HG02610 (cell line): Measurements from ENCODE around the gene RPL6.
A peak's percentile ranks its signal among the peaks of the same experiment; 100 is the strongest.
"Not testable (repeated sequence)": the region's sequence is repeated elsewhere in the genome, so short reads cannot be mapped to it uniquely, and the experiment has no call there.

Experiments used
- ATAC-seq: cut with Tn5 transposase; IDR thresholded peaks from one replicate; pipeline ENCODE4 v1.9.1; 2021; ENCODE audit warnings: mild to moderate bottlenecking, moderate library complexity; ENCODE audit not compliant: unreplicated experiment

The RPL6 gene

GRCh38 chr12:112409064-112409905, at the start of gene RPL6:
Gene RPL6, minus strand, starts transcription at chr12:112409605. Its CDS starts 949 bp downstream, at chr12:112408656.
- ATAC-seq, result peak; percentile 76

- ATAC-seq, result no peak
Measured at GRCh38 chr12:112458751-112459150, 49.3 kb upstream of the RPL6 start.

- ATAC-seq, result no peak
Measured at GRCh38 chr12:112458330-112458729, 48.9 kb upstream of the RPL6 start.

GRCh38 chr12:112457142-112457541, 47.7 kb upstream of the RPL6 start:
- ATAC-seq, result not testable (repeated sequence)

GRCh38 chr12:112456029-112456428, 46.6 kb upstream of the RPL6 start:
- ATAC-seq, result no peak

GRCh38 chr12:112450725-112451124, 41.3 kb upstream of the RPL6 start:
- ATAC-seq, result no peak

- not testable (repeated sequence) for ATAC-seq
Measured at GRCh38 chr12:112448165-112448564, 38.8 kb upstream of the RPL6 start.

- no peak for ATAC-seq
Measured at GRCh38 chr12:112447106-112447505, 37.7 kb upstream of the RPL6 start.

- no peak for ATAC-seq
Measured at GRCh38 chr12:112446008-112446725, 36.8 kb upstream of the RPL6 start.

- no peak for ATAC-seq
Measured at GRCh38 chr12:112443916-112444315, 34.5 kb upstream of the RPL6 start.

GRCh38 chr12:112440653-112441052, 31.2 kb upstream of the RPL6 start:
- not testable (repeated sequence) for ATAC-seq

GRCh38 chr12:112439769-112440168, 30.4 kb upstream of the RPL6 start:
- ATAC-seq, result no peak

- ATAC-seq, result not testable (repeated sequence)
Measured at GRCh38 chr12:112438645-112439044, 29.2 kb upstream of the RPL6 start.

GRCh38 chr12:112433551-112433950, 24.1 kb upstream of the RPL6 start:
- ATAC-seq, result no peak

- no peak for ATAC-seq
Measured at GRCh38 chr12:112431965-112432364, 22.6 kb upstream of the RPL6 start.

GRCh38 chr12:112430929-112431328, 21.5 kb upstream of the RPL6 start:
- no peak for ATAC-seq

GRCh38 chr12:112427760-112428159, 18.4 kb upstream of the RPL6 start:
- no peak for ATAC-seq

GRCh38 chr12:112425582-112426382, 16.4 kb upstream of the RPL6 start:
- no peak for ATAC-seq

- ATAC-seq, result no peak
Measured at GRCh38 chr12:112424126-112424525, 14.7 kb upstream of the RPL6 start.

- no peak for ATAC-seq
Measured at GRCh38 chr12:112422531-112422930, 13.1 kb upstream of the RPL6 start.

GRCh38 chr12:112421363-112421762, 12.0 kb upstream of the RPL6 start:
- no peak for ATAC-seq
